Measurements from ENCODE around the gene RPL9. TPM values are rescaled to one million over a fixed set of nuclear protein-coding genes. Genes with fewer than 3 reads are reported as not detected.

RPL9 gene
- total and polyA plus RNA-seq, 2 of the 13 experiments (the other 11 are each of a cell fraction or from before 2014, with no cell fraction given), result 993 to 2,148 TPM

- TF ChIP-seq RFX3 (CRISPR knock-in tag; IDR thresholded peaks at IDR 0.05), result no peak
- TF ChIP-seq U2AF2 (IDR thresholded peaks at IDR 0.05; ENCODE audit: low read depth, low read length), result no peak
- TF ChIP-seq HMG20B (CRISPR knock-in tag; conservative IDR thresholded peaks at IDR 0.05), result no peak
- peak; percentile 86; the same call in 1 of the 2 replicates for TF ChIP-seq ZNF275 (CRISPR knock-in tag; IDR thresholded peaks at IDR 0.05; ENCODE audit: borderline replicate concordance)
- TF ChIP-seq ZNF235 (CRISPR knock-in tag; IDR thresholded peaks at IDR 0.05; ENCODE audit: borderline replicate concordance), result no peak
- no peak for TF ChIP-seq PBX3 (CRISPR knock-in tag; IDR thresholded peaks at IDR 0.05; ENCODE audit: borderline replicate concordance)
- no peak for TF ChIP-seq THRA (CRISPR knock-in tag; IDR thresholded peaks at IDR 0.05; ENCODE audit: borderline replicate concordance)
- TF ChIP-seq ZNF670 (CRISPR knock-in tag; IDR thresholded peaks at IDR 0.05; ENCODE audit: borderline replicate concordance), result no peak; the same call in 1 of the 2 replicates
- TF ChIP-seq ZNF24 (IDR thresholded peaks at IDR 0.05), result no peak
- peak; percentile 78 for TF ChIP-seq NRL (CRISPR knock-in tag; IDR thresholded peaks at IDR 0.05; ENCODE audit: borderline replicate concordance)
- peak; percentile 28 for TF ChIP-seq SKI (IDR thresholded peaks at IDR 0.05; ENCODE audit: partially characterized antibody)
- TF ChIP-seq ZFP1 (CRISPR knock-in tag; IDR thresholded peaks at IDR 0.05), result peak; percentile 37; the same call in 1 of the 2 replicates
- no peak for TF ChIP-seq PBX2 (CRISPR knock-in tag; IDR thresholded peaks at IDR 0.05)
- TF ChIP-seq NCOA1 (CRISPR knock-in tag; IDR thresholded peaks at IDR 0.05), result 0 out of 2 replicates have a peak, but pooled peaks have one; percentile 52
- no peak for TF ChIP-seq TSC22D2 (CRISPR knock-in tag; IDR thresholded peaks at IDR 0.05; ENCODE audit: borderline replicate concordance)
- peak; percentile 97 to 99 for TF ChIP-seq POLR2A (IDR thresholded peaks at IDR 0.05; ENCODE audit: insufficient read depth in 1 of 2, low read depth in 2 of 2, low read length in 2 of 2)
- peak; percentile 54; the same call in 1 of the 2 replicates for TF ChIP-seq ZMYM3 (CRISPR knock-in tag; IDR thresholded peaks at IDR 0.05)
- peak; percentile 17; the same call in 1 of the 2 replicates for TF ChIP-seq DZIP1 (CRISPR knock-in tag; IDR thresholded peaks at IDR 0.05)
- no peak for TF ChIP-seq BHLHE40 (IDR thresholded peaks at IDR 0.05; ENCODE audit: low read length)
- TF ChIP-seq MIXL1 (CRISPR knock-in tag; IDR thresholded peaks at IDR 0.05), result no peak; the same call in 1 of the 2 replicates
- TF ChIP-seq XRCC5 (optimal IDR thresholded peaks at IDR 0.05; ENCODE audit: low read length), result peak; percentile 62
- TF ChIP-seq ZFP36 (IDR thresholded peaks at IDR 0.05; ENCODE audit: borderline replicate concordance, low read depth, low read length, partially characterized antibody), result no peak
- TF ChIP-seq HNRNPK (IDR thresholded peaks at IDR 0.05; ENCODE audit: low read depth, low read length, poor library complexity, severe bottlenecking), result no peak
These were observed at the start of gene RPL9, which contains the start of gene LIAS (continued) for GRCh38 chr4:39458505-39459300.

Measured in HepG2 (cell line).